ENCODE data around the gene ALB.

The ALB gene

DNA sequence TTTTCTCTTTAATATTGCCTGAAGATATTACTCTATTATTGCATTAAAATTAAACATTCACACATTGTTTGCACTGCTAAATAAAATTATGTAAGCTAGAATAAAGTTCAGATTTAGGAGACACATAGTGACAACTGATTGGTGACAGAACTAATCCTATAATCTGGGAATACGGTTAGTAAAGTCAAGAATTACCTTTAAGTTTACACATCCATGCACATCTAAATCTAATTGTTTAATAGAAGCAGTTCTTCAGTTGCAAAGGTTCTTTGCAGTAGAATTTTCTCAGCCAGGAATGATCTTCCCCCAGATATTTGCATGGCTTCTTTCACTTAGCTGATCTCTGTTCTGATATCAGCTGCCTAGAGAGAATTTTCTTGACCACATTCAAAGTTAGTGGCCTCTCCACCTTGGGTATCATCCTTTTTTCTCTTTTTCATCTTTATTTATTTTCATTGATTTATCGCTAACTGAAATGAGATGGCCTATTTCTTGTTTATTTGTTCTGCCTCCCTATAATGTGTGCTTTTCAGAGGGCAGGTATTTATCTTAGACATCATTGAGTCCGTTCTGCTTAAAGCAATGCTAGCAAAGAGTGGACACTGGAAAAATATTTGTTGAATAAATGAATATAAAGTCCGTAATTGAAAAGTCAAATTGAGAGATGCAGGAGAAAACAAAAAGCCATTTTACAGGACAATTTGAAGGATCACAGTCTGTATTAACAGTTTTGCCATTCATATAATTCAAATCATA is 44.5 kb downstream of the ALB start:
- Histone ChIP-seq H3K9me2 (ENCODE audit: low read depth, low read length) (no peaks in the 10 kb centered on the region), H3K4me3 (ENCODE audit: low read depth, low read length, poor library complexity, severe bottlenecking) (no peak overlapping the region), H2AFZ (ENCODE audit: low read length) (no peak overlapping the region), H4K20me1 (ENCODE audit: insufficient read depth, low read length) (no peaks in the 10 kb centered on the region), H3K9ac (ENCODE audit: low read length) (no peak overlapping the region), H3K4me2 (ENCODE audit: low read length) (no peak overlapping the region), H3K27ac (ENCODE audit: low read depth, low read length, poor library complexity, severe bottlenecking) (no peak overlapping the region), H3K27me3 (ENCODE audit: insufficient read depth, low read length) (no peaks in the 10 kb centered on the region), H3K36me3 (ENCODE audit: insufficient read depth, low read length) (no peaks in the 10 kb centered on the region), H3K9me3 (ENCODE audit: low read length) (no peaks in the 10 kb centered on the region), H3K4me1 (ENCODE audit: insufficient read depth, low read length, severe bottlenecking) (no peaks in the 10 kb centered on the region), H3K79me2 (ENCODE audit: insufficient read depth, low read length) (no peaks in the 10 kb centered on the region), H3F3A (ENCODE audit: insufficient read depth, low read length) (no peaks in the 10 kb centered on the region)
- TF ChIP-seq CTCF (IDR thresholded peaks at IDR 0.05; ENCODE audit: low read length) = no peak
- no peak for TF ChIP-seq EZH2 (IDR thresholded peaks at IDR 0.05; ENCODE audit: borderline replicate concordance, low read length)

- Histone ChIP-seq H3K9me2 (ENCODE audit: low read depth, low read length) (no peaks in the 10 kb centered on the region), H3K27me3 (ENCODE audit: insufficient read depth, low read length) (no peaks in the 10 kb centered on the region), H4K20me1 (ENCODE audit: insufficient read depth, low read length) (no peaks in the 10 kb centered on the region), H3K4me2 (ENCODE audit: low read length) (no peak overlapping the region), H3K4me3 (ENCODE audit: low read depth, low read length, poor library complexity, severe bottlenecking) (no peak overlapping the region), H3K4me1 (ENCODE audit: insufficient read depth, low read length, severe bottlenecking) (no peaks in the 10 kb centered on the region), H3F3A (ENCODE audit: insufficient read depth, low read length) (no peaks in the 10 kb centered on the region), H3K27ac (ENCODE audit: low read depth, low read length, poor library complexity, severe bottlenecking) (no peak overlapping the region), H3K9ac (ENCODE audit: low read length) (no peak overlapping the region), H3K9me3 (ENCODE audit: low read length) (no peaks in the 10 kb centered on the region), H3K36me3 (ENCODE audit: insufficient read depth, low read length) (no peaks in the 10 kb centered on the region), H2AFZ (ENCODE audit: low read length) (no peak overlapping the region), H3K79me2 (ENCODE audit: insufficient read depth, low read length) (no peaks in the 10 kb centered on the region)
- TF ChIP-seq CTCF (IDR thresholded peaks at IDR 0.05; ENCODE audit: low read length) = no peak
- no peak for TF ChIP-seq EZH2 (IDR thresholded peaks at IDR 0.05; ENCODE audit: borderline replicate concordance, low read length)
Measured at GRCh38 chr4:73450398-73451004, 46.4 kb downstream of the ALB start.

- TF ChIP-seq CTCF (IDR thresholded peaks at IDR 0.05; ENCODE audit: low read length) = no peak
- TF ChIP-seq EZH2 (IDR thresholded peaks at IDR 0.05; ENCODE audit: borderline replicate concordance, low read length) = no peak
- Histone ChIP-seq H3K4me2 (ENCODE audit: low read length) (no peak overlapping the region), H3K9ac (ENCODE audit: low read length) (no peak overlapping the region), H3K27ac (ENCODE audit: low read depth, low read length, poor library complexity, severe bottlenecking) (no peak overlapping the region), H3K4me3 (ENCODE audit: low read depth, low read length, poor library complexity, severe bottlenecking) (no peak overlapping the region), H2AFZ (ENCODE audit: low read length) (no peak overlapping the region), H3K27me3 (ENCODE audit: insufficient read depth, low read length) (no peaks in the 10 kb centered on the region), H3K9me2 (ENCODE audit: low read depth, low read length) (no peaks in the 10 kb centered on the region), H3K79me2 (ENCODE audit: insufficient read depth, low read length) (no peaks in the 10 kb centered on the region), H4K20me1 (ENCODE audit: insufficient read depth, low read length) (no peaks in the 10 kb centered on the region), H3F3A (ENCODE audit: insufficient read depth, low read length) (no peaks in the 10 kb centered on the region), H3K9me3 (ENCODE audit: low read length) (no peaks in the 10 kb centered on the region), H3K36me3 (ENCODE audit: insufficient read depth, low read length) (no peaks in the 10 kb centered on the region), H3K4me1 (ENCODE audit: insufficient read depth, low read length, severe bottlenecking) (no peaks in the 10 kb centered on the region)
Measured at GRCh38 chr4:73451404-73451803, 47.3 kb downstream of the ALB start.
